ENCODE data around the gene PHETA2. TPM values are rescaled to one million over a fixed set of nuclear protein-coding genes. Genes with fewer than 3 reads are reported as not detected.

PHETA2 gene
- total RNA-seq, 1 experiment from 2014 or later: 0.04 TPM

DNA sequence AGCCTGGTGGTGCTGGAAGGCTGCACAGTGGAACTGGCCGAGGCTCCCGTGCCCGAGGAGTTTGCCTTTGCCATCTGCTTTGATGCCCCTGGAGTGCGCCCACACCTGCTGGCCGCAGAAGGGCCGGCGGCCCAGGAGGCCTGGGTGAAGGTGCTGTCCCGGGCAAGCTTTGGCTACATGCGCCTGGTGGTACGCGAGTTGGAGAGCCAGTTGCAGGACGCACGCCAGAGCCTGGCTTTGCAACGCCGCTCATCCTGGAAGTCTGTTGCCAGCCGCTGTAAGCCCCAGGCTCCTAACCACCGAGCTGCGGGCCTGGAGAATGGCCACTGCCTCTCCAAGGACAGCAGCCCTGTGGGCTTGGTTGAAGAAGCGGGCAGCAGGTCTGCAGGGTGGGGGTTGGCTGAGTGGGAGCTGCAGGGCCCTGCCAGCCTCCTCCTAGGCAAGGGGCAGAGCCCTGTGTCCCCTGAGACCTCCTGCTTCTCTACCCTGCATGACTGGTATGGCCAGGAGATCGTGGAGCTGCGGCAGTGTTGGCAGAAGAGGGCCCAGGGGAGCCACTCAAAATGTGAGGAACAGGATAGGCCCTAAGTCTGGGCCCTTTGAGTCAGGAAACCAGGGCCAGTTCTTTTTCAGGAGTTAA is 3.6 kb downstream of the PHETA2 start:
- no TSS peak for BruUV-seq (replicated peaks)
- CTCF ChIA-PET: no interaction called here
- H3K79me2 ChIP-seq (ENCODE audit: low read length): peaks cover 17% of the 10 kb centered on the region

GRCh38 chr22:42078469-42079318 is 4.6 kb downstream of the PHETA2 start:
- DNase-seq (no peak), ATAC-seq (no peak)
- peaks cover 10% of the 10 kb centered on the region for H3K4me1 ChIP-seq (ENCODE audit: insufficient read depth, low read length)
- ChIA-PET CTCF (interaction anchor here (0.8 kb wide), 1 partner anchor 294 kb away, joined by 3 read pairs; no protein-coding TSS in a partner anchor), POLR2A (ENCODE audit: unreplicated experiment) (interaction anchor here (0.5 kb wide), 1 partner anchor 92 kb away, joined by 4 read pairs; no protein-coding TSS in a partner anchor)
- H3K36me3 ChIP-seq (ENCODE audit: low read depth, low read length): peaks cover 3% of the 10 kb centered on the region; the same call in 1 of the 2 replicates
- H3K27ac ChIP-seq (ENCODE audit: low read length): peak overlapping the region; percentile 42
- H3K9me3 ChIP-seq (ENCODE audit: low read length): no peaks in the 10 kb centered on the region
- H3K27me3 ChIP-seq (ENCODE audit: low read length): no peaks in the 10 kb centered on the region
- H3F3A ChIP-seq (ENCODE audit: low read length, unreplicated experiment): no peaks in the 10 kb centered on the region
- peak overlapping the region; percentile 92 for H3K9ac ChIP-seq (ENCODE audit: low read length)
- intact Hi-C loops (cut with micrococcal nuclease): no loop called here
- H3K4me3 ChIP-seq (ENCODE audit: low read length): peak overlapping the region; percentile 95
- TF ChIP-seq, protein P1, sequence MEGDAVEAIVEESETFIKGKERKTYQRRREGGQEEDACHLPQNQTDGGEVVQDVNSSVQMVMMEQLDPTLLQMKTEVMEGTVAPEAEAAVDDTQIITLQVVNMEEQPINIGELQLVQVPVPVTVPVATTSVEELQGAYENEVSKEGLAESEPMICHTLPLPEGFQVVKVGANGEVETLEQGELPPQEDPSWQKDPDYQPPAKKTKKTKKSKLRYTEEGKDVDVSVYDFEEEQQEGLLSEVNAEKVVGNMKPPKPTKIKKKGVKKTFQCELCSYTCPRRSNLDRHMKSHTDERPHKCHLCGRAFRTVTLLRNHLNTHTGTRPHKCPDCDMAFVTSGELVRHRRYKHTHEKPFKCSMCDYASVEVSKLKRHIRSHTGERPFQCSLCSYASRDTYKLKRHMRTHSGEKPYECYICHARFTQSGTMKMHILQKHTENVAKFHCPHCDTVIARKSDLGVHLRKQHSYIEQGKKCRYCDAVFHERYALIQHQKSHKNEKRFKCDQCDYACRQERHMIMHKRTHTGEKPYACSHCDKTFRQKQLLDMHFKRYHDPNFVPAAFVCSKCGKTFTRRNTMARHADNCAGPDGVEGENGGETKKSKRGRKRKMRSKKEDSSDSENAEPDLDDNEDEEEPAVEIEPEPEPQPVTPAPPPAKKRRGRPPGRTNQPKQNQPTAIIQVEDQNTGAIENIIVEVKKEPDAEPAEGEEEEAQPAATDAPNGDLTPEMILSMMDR (conservative IDR thresholded peaks at IDR 0.05; ENCODE audit: low read depth, low read length): no peak
- TF ChIP-seq EZH2phosphoT487 (IDR thresholded peaks at IDR 0.05; ENCODE audit: borderline replicate concordance, low read length) (no peak), EZH2 (IDR thresholded peaks at IDR 0.05; ENCODE audit: low read length, unreplicated experiment) (no peak)
- H3K4me2 ChIP-seq (ENCODE audit: low read length): peak overlapping the region; percentile 100
- no peaks in the 10 kb centered on the region for H4K20me1 ChIP-seq (ENCODE audit: low read length)
- BruUV-seq (replicated peaks): TSS peak; percentile 91
- H2AFZ ChIP-seq (ENCODE audit: low read length): peak overlapping the region; percentile 85
- peaks cover 17% of the 10 kb centered on the region for H3K79me2 ChIP-seq (ENCODE audit: low read length)
- no peaks in the 10 kb centered on the region for H3K9me2 ChIP-seq (replicated peaks; ENCODE audit: low read length)

More for the DNA sequence above, 3.6 kb downstream of the PHETA2 start:
- no peaks in the 10 kb centered on the region for H3K27me3 ChIP-seq (ENCODE audit: low read length)
- H3K4me3 ChIP-seq (ENCODE audit: low read length): no peak overlapping the region
- H3K27ac ChIP-seq (ENCODE audit: low read length): no peak overlapping the region
- H3K36me3 ChIP-seq (ENCODE audit: low read depth, low read length): no peaks in the 10 kb centered on the region; the same call in 1 of the 2 replicates
- H3F3A ChIP-seq (ENCODE audit: low read length, unreplicated experiment): no peaks in the 10 kb centered on the region
- POLR2A ChIA-PET (ENCODE audit: unreplicated experiment): interaction anchor here (0.5 kb wide), 1 partner anchor 90 kb away, joined by 4 read pairs; no protein-coding TSS in a partner anchor
- H3K4me2 ChIP-seq (ENCODE audit: low read length): no peak overlapping the region
- intact Hi-C loops (cut with micrococcal nuclease): no loop called here
- no peak overlapping the region for H3K9ac ChIP-seq (ENCODE audit: low read length)
- peaks cover 10% of the 10 kb centered on the region for H3K4me1 ChIP-seq (ENCODE audit: insufficient read depth, low read length)
- no peaks in the 10 kb centered on the region for H4K20me1 ChIP-seq (ENCODE audit: low read length)
- no peak overlapping the region for H2AFZ ChIP-seq (ENCODE audit: low read length)
- DNase-seq (no peak), ATAC-seq (no peak)
- no peaks in the 10 kb centered on the region for H3K9me3 ChIP-seq (ENCODE audit: low read length)
- no peaks in the 10 kb centered on the region for H3K9me2 ChIP-seq (replicated peaks; ENCODE audit: low read length)
- TF ChIP-seq EZH2phosphoT487 (IDR thresholded peaks at IDR 0.05; ENCODE audit: borderline replicate concordance, low read length): no peak
- TF ChIP-seq EZH2 (IDR thresholded peaks at IDR 0.05; ENCODE audit: low read length, unreplicated experiment): no peak
- TF ChIP-seq, protein P1 (conservative IDR thresholded peaks at IDR 0.05; ENCODE audit: low read depth, low read length): no peak

Measured in PC-3 (cell line).